ENCODE data around the gene LRRTM4. TPM values are rescaled to one million over a fixed set of nuclear protein-coding genes. Genes with fewer than 3 reads are reported as not detected.

Gene LRRTM4
- polyA plus RNA-seq, 1 experiment = not detected

DNA sequence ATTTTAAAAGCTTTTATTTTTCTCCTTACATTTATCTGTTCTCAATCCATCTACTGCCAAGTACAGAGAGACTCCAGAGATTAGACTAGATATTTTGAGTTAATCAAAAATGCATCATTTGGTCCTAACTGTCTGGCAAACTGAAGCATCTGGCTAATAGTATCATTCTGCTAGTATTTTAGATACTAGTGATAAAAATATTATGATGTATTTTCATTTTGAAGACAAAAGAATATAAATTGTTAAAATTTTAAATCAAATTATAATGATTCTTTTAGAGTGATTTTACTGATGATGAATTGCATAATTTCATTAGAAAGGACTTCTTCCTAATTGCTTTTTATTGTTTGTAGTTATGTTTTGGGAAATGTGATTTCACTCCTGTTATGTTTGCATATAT is 584.0 kb downstream of the LRRTM4 start:
- POLR2A ChIA-PET = no interaction called here
- CTCF ChIA-PET = no interaction called here
- no peak for DNase-seq (ENCODE audit: low read depth)

DNA sequence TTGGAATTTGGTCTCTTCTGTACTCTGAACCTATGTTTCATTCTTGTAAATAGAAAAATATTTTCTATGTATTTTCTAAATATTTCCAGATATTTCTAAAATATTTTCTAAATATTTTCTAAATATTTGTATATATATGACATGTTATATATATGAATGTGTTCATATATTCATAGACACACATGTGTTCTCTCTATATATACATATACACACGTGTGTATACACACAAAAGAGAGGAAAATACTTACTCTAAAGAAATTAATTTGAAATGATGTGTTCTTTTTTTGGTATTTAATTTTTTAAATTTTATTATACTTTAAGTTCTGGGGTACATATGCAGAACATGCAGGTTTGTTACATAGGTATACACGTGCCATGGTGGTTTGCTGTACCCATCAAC is 589.6 kb downstream of the LRRTM4 start:
- H3K27me3 ChIP-seq (ENCODE audit: control insufficient read depth, insufficient read depth, low read length) = no peaks in the 10 kb centered on the region
- POLR2A ChIA-PET = no interaction called here
- TF ChIP-seq CTCF (IDR thresholded peaks at IDR 0.05; ENCODE audit: insufficient read depth, low read depth, low read length) = no peak
- DNase-seq (ENCODE audit: low read depth) = no peak
- CTCF ChIA-PET = no interaction called here
- H3K36me3 ChIP-seq (ENCODE audit: control insufficient read depth, insufficient read depth, low read length) = no peaks in the 10 kb centered on the region
- H3K4me3 ChIP-seq (ENCODE audit: low read depth, low read length) = no peak overlapping the region

More for the DNA sequence above, 584.0 kb downstream of the LRRTM4 start:
- TF ChIP-seq CTCF (IDR thresholded peaks at IDR 0.05; ENCODE audit: insufficient read depth, low read depth, low read length) = no peak
- Histone ChIP-seq H3K27me3 (ENCODE audit: control insufficient read depth, insufficient read depth, low read length) (no peaks in the 10 kb centered on the region), H3K4me3 (ENCODE audit: low read depth, low read length) (no peak overlapping the region), H3K36me3 (ENCODE audit: control insufficient read depth, insufficient read depth, low read length) (no peaks in the 10 kb centered on the region)

- no peaks in the 10 kb centered on the region for H3K36me3 ChIP-seq (ENCODE audit: control insufficient read depth, insufficient read depth, low read length)
- no peak for TF ChIP-seq CTCF (IDR thresholded peaks at IDR 0.05; ENCODE audit: insufficient read depth, low read depth, low read length)
- ChIA-PET CTCF (no interaction called here), POLR2A (no interaction called here)
- no peak overlapping the region for H3K4me3 ChIP-seq (ENCODE audit: low read depth, low read length)
- H3K27me3 ChIP-seq (ENCODE audit: control insufficient read depth, insufficient read depth, low read length) = no peaks in the 10 kb centered on the region
- DNase-seq (ENCODE audit: low read depth) = no peak
These were observed 592.0 kb downstream of the LRRTM4 start for GRCh38 chr2:76930056-76930744.

GRCh38 chr2:76928026-76928425 is 594.1 kb downstream of the LRRTM4 start:
- Histone ChIP-seq H3K27me3 (ENCODE audit: control insufficient read depth, insufficient read depth, low read length) (no peaks in the 10 kb centered on the region), H3K4me3 (ENCODE audit: low read depth, low read length) (no peak overlapping the region), H3K36me3 (ENCODE audit: control insufficient read depth, insufficient read depth, low read length) (no peaks in the 10 kb centered on the region)
- CTCF ChIA-PET = no interaction called here
- POLR2A ChIA-PET = no interaction called here
- no peak for DNase-seq (ENCODE audit: low read depth)
- TF ChIP-seq CTCF (IDR thresholded peaks at IDR 0.05; ENCODE audit: insufficient read depth, low read depth, low read length) = no peak

GRCh38 chr2:76921006-76921405 is 601.2 kb downstream of the LRRTM4 start:
- TF ChIP-seq CTCF (IDR thresholded peaks at IDR 0.05; ENCODE audit: insufficient read depth, low read depth, low read length) = no peak
- CTCF ChIA-PET = no interaction called here
- H3K36me3 ChIP-seq (ENCODE audit: control insufficient read depth, insufficient read depth, low read length) = no peaks in the 10 kb centered on the region
- POLR2A ChIA-PET = no interaction called here
- no peak for DNase-seq (ENCODE audit: low read depth)
- H3K27me3 ChIP-seq (ENCODE audit: control insufficient read depth, insufficient read depth, low read length) = no peaks in the 10 kb centered on the region
- no peak overlapping the region for H3K4me3 ChIP-seq (ENCODE audit: low read depth, low read length)

Measured in BJ (cell line).